Measurements from ENCODE around the gene RSKR. TPM values are rescaled to one million over a fixed set of nuclear protein-coding genes. Genes with fewer than 3 reads are reported as not detected.

The RSKR gene
- total and polyA plus RNA-seq, 9 of the 15 experiments (the other 6 are each of a cell fraction or from before 2014, with no cell fraction given), result 1.4 to 42.3 (median 16.2) TPM

DNA sequence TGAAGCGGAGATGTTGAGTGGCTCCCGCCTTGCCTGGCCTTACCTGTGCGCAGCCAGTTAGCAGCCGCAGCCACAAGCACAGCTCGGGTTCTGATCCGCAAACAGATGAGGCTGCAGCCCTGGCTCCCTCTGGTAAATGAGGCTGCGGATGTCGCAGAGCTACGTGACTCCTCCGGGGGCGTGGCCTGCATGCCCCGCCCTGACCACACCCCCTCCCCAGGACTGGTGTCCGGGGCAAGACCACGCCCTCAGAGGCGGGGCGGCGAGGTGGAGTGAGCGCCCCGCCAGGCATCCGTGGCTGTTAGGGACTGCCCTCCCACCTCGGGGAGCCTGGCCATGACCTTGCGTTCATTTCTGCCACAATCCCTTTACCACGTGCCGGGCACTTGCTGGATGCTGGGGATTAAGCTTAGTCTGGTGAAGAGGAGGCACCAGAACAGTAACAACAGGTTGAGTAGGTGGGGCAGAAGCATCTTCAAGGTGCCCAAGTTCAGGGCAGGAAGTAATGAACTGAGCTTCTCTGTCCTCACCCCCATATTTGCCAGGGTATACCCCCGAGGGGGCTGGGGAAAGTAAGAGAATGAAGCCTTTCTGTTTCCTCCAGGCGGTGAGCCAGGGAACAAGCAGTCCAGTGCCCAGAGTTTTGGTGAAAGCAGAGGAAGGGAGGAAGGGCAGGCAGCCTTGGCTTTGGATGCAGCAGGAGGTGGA is 37.1 kb downstream of the RSKR start, which contains the start of gene ALDOC (continued):
- TF ChIP-seq, protein P1, sequence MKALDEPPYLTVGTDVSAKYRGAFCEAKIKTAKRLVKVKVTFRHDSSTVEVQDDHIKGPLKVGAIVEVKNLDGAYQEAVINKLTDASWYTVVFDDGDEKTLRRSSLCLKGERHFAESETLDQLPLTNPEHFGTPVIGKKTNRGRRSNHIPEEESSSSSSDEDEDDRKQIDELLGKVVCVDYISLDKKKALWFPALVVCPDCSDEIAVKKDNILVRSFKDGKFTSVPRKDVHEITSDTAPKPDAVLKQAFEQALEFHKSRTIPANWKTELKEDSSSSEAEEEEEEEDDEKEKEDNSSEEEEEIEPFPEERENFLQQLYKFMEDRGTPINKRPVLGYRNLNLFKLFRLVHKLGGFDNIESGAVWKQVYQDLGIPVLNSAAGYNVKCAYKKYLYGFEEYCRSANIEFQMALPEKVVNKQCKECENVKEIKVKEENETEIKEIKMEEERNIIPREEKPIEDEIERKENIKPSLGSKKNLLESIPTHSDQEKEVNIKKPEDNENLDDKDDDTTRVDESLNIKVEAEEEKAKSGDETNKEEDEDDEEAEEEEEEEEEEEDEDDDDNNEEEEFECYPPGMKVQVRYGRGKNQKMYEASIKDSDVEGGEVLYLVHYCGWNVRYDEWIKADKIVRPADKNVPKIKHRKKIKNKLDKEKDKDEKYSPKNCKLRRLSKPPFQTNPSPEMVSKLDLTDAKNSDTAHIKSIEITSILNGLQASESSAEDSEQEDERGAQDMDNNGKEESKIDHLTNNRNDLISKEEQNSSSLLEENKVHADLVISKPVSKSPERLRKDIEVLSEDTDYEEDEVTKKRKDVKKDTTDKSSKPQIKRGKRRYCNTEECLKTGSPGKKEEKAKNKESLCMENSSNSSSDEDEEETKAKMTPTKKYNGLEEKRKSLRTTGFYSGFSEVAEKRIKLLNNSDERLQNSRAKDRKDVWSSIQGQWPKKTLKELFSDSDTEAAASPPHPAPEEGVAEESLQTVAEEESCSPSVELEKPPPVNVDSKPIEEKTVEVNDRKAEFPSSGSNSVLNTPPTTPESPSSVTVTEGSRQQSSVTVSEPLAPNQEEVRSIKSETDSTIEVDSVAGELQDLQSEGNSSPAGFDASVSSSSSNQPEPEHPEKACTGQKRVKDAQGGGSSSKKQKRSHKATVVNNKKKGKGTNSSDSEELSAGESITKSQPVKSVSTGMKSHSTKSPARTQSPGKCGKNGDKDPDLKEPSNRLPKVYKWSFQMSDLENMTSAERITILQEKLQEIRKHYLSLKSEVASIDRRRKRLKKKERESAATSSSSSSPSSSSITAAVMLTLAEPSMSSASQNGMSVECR (CRISPR knock-in tag; IDR thresholded peaks at IDR 0.05), result peak; percentile 57; the same call in 1 of the 2 replicates
- 0 out of 2 replicates have a peak, but pooled peaks have one; percentile 48 for TF ChIP-seq SMAD4 (CRISPR knock-in tag; conservative IDR thresholded peaks at IDR 0.05)
- no peak for TF ChIP-seq SP2 (IDR thresholded peaks at IDR 0.05; ENCODE audit: extremely low read depth, low read depth, low read length, poor library complexity, severe bottlenecking)
- no peak for TF ChIP-seq ZNF830 (CRISPR knock-in tag; IDR thresholded peaks at IDR 0.05)
- TF ChIP-seq, protein P2, sequence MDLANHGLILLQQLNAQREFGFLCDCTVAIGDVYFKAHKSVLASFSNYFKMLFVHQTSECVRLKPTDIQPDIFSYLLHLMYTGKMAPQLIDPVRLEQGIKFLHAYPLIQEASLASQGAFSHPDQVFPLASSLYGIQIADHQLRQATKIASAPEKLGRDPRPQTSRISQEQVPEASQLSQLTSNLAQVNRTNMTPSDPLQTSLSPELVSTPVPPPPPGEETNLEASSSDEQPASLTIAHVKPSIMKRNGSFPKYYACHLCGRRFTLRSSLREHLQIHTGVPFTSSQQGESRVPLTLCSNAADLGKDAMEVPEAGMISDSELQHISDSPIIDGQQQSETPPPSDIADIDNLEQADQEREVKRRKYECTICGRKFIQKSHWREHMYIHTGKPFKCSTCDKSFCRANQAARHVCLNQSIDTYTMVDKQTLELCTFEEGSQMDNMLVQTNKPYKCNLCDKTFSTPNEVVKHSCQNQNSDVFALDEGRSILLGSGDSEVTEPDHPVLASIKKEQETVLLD (IDR thresholded peaks at IDR 0.05), result 0 out of 2 replicates have a peak, but pooled peaks have one; percentile 37
- peak; percentile 87 for TF ChIP-seq MYNN (IDR thresholded peaks at IDR 0.05)
- TF ChIP-seq MYNN (CRISPR knock-in tag; IDR thresholded peaks at IDR 0.05), result no peak
- peak; percentile 49 for TF ChIP-seq NFE2 (IDR thresholded peaks at IDR 0.05; ENCODE audit: low read depth)
- no peak for TF ChIP-seq RBM15 (IDR thresholded peaks at IDR 0.05; ENCODE audit: insufficient read depth, low read length)
- TF ChIP-seq DPF2 (IDR thresholded peaks at IDR 0.05), result peak; percentile 73; the same call in 1 of the 2 replicates
- TF ChIP-seq POLR2AphosphoS2 (IDR thresholded peaks at IDR 0.05; ENCODE audit: low read length), result peak; percentile 94
- TF ChIP-seq TRIM24 (IDR thresholded peaks at IDR 0.05), result 0 out of 4 replicates have a peak, but pooled peaks of 1 of the 2 experiments have one; percentile 14
- no peak for TF ChIP-seq MED1 (CRISPR knock-in tag; IDR thresholded peaks at IDR 0.05; ENCODE audit: borderline replicate concordance)
- TF ChIP-seq ZBTB7A (IDR thresholded peaks at IDR 0.05; ENCODE audit: borderline replicate concordance, control insufficient read depth, low read depth, low read length), result no peak
- peak; percentile 85; the same call in 1 of the 2 replicates for TF ChIP-seq SREBF1 (IDR thresholded peaks at IDR 0.05; ENCODE audit: borderline replicate concordance, low read depth, low read length)
- peak; percentile 80 to 94 for TF ChIP-seq MAZ (CRISPR knock-in tag; conservative IDR thresholded peaks at IDR 0.05 in 1 of 2, IDR thresholded peaks at IDR 0.05 in 1 of 2)
- TF ChIP-seq MECOM (CRISPR knock-in tag; IDR thresholded peaks at IDR 0.05), result 0 out of 2 replicates have a peak, but pooled peaks have one; percentile 45
- TF ChIP-seq ARID1B (IDR thresholded peaks at IDR 0.05), result peak; percentile 27; the same call in 1 of the 2 replicates
- TF ChIP-seq, protein P3, sequence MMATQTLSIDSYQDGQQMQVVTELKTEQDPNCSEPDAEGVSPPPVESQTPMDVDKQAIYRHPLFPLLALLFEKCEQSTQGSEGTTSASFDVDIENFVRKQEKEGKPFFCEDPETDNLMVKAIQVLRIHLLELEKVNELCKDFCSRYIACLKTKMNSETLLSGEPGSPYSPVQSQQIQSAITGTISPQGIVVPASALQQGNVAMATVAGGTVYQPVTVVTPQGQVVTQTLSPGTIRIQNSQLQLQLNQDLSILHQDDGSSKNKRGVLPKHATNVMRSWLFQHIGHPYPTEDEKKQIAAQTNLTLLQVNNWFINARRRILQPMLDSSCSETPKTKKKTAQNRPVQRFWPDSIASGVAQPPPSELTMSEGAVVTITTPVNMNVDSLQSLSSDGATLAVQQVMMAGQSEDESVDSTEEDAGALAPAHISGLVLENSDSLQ (IDR thresholded peaks at IDR 0.05), result peak; percentile 55; the same call in 1 of the 2 replicates
- TF ChIP-seq, protein P4, sequence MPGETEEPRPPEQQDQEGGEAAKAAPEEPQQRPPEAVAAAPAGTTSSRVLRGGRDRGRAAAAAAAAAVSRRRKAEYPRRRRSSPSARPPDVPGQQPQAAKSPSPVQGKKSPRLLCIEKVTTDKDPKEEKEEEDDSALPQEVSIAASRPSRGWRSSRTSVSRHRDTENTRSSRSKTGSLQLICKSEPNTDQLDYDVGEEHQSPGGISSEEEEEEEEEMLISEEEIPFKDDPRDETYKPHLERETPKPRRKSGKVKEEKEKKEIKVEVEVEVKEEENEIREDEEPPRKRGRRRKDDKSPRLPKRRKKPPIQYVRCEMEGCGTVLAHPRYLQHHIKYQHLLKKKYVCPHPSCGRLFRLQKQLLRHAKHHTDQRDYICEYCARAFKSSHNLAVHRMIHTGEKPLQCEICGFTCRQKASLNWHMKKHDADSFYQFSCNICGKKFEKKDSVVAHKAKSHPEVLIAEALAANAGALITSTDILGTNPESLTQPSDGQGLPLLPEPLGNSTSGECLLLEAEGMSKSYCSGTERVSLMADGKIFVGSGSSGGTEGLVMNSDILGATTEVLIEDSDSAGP (CRISPR knock-in tag; IDR thresholded peaks at IDR 0.05), result no peak

All from K562 (cell line).